ENCODE results near the gene WDR89. TPM values are rescaled to one million over a fixed set of nuclear protein-coding genes. Genes with fewer than 3 reads are reported as not detected.

The WDR89 gene
- total and polyA plus RNA-seq, 8 donors = 4.0 to 11.0 (median 6.1) TPM

DNA sequence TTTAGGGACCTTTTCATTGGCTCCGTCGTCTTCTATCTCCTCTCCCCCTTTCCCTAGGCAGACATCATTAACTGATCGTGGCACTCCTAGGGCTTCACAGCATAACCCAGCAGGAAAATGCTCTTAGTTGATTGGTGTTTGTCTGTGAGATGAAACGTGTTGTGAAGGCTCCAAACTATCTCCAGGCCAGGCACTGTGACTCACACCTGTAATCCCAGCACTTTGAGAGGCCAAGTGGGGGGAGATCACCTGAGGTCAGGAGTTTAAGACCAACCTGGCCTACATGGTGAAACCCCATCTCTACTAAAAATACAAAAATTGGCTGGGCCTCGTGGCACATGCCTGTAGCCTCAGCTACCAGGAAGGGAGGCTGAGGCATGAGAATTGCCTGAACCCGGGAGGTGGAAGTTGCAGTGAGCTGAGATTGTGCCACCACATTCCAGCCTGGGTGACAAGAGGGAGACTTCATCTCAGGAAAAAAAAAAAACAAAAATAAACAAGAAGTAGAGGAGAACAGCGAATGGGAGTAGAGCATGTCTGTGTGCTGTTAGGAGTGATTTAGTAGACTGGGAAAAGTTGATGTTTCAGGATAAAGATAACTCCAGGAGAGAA is 32.3 kb upstream of the WDR89 start:
- intact Hi-C loops (cut with DNase I) = no loop called here
- H3K4me3 ChIP-seq = no peak overlapping the region
- FAIRE-seq (no peak), DNase-seq (no peak), ATAC-seq (no peak)
- TF ChIP-seq, protein P1, sequence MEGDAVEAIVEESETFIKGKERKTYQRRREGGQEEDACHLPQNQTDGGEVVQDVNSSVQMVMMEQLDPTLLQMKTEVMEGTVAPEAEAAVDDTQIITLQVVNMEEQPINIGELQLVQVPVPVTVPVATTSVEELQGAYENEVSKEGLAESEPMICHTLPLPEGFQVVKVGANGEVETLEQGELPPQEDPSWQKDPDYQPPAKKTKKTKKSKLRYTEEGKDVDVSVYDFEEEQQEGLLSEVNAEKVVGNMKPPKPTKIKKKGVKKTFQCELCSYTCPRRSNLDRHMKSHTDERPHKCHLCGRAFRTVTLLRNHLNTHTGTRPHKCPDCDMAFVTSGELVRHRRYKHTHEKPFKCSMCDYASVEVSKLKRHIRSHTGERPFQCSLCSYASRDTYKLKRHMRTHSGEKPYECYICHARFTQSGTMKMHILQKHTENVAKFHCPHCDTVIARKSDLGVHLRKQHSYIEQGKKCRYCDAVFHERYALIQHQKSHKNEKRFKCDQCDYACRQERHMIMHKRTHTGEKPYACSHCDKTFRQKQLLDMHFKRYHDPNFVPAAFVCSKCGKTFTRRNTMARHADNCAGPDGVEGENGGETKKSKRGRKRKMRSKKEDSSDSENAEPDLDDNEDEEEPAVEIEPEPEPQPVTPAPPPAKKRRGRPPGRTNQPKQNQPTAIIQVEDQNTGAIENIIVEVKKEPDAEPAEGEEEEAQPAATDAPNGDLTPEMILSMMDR (IDR thresholded peaks at IDR 0.05) = no peak
- peaks cover 20 to 30% (median 22%) of the 10 kb centered on the region in 3 donors for H3K4me1 ChIP-seq
- no peak overlapping the region for H3K27ac ChIP-seq
- 64 to 71% methylated on average over 7 of the region's 7 CpGs for WGBS, 2 donors
- H3K36me3 ChIP-seq = no peaks in the 10 kb centered on the region
- no peaks in the 10 kb centered on the region for H3K27me3 ChIP-seq
- no peaks in the 10 kb centered on the region for H3K9me3 ChIP-seq

DNA sequence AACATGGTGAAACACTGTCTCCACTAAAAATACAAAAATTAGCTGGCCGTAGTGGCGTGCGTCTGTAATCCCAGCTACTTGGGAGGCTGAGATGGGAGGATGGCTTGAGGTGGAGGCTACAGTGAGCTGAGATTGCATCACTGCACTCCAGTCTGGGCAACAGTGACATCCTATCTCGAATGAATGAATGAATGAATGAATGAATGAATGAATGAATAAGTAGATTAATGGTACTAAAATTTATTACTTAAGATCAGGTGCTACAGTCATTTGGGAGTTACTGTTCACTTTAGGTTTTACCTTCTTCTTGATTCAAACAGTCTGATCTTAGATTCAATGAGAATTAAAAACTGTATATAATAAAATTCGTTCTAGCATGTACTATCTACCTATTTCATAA is 31.6 kb upstream of the WDR89 start:
- DNase-seq (no peak), ATAC-seq (no peak), FAIRE-seq (no peak)
- H3K36me3 ChIP-seq = no peaks in the 10 kb centered on the region
- no peaks in the 10 kb centered on the region for H3K27me3 ChIP-seq
- peaks cover 20 to 30% (median 22%) of the 10 kb centered on the region in 3 donors for H3K4me1 ChIP-seq
- TF ChIP-seq, protein P1 (IDR thresholded peaks at IDR 0.05) = no peak
- WGBS, 2 donors = 52 to 54% methylated on average over 5 of the region's 5 CpGs
- H3K4me3 ChIP-seq = no peak overlapping the region
- H3K27ac ChIP-seq = peak overlapping the region in 3 of 4 donors; percentile 17 to 64 (median 44)
- no peaks in the 10 kb centered on the region for H3K9me3 ChIP-seq
- intact Hi-C loops (cut with DNase I) = no loop called here

DNA sequence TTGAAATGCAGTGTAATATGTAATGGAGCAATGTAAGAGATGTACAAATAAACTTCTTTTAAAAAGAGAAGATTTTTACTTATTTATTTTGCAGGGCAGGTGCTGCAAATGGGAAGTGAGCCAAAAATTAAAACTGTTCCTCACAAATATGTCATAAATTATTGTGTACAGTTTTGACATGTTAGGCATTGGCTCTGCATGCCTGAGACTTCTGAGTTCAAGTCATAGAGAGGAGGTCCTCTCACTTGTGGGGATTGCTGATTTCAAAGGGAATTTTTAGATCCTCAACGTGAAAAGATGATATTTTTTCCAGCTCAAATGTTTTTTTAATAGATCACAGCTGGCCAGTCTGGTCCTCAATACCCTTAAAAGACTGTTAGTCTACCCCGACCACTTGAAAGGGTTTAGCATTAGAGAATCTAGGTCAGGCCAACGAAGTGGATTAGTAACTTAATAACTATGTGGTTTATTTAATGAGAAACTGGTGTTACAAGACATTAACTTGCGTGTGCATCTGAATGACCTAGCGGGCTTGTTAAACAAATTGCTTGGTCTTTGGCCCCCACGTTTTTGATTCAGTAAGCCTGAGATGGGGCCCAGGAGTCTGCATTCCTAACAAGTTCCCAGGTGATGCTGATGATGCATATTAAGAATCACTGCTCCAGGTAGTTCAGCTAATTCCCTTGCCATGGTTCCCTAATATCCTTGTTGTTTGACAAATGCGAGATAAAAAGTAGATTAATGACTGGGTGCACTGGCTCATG is 30.9 kb upstream of the WDR89 start:
- no peak for FAIRE-seq

DNA sequence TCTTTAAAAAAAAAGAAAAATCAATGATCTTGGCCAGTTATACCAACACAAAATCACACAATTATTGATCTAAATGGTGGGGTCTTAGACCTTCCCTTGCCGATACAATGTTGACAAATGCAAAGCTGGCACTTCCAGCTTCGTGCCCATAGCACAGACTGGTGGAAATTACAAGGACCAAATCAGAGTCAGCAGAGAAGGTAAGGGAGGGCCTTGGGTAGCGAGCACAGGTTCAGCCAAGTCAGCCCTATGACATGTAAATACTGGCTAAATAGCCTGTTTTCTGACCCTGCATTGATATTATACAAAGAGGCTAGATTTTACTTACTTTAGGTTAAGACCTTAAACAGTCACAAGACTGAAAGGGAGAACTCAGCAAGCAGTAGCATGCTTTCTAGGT is 30.3 kb upstream of the WDR89 start:
- Histone ChIP-seq H3K9me3 (no peaks in the 10 kb centered on the region), H3K36me3 (no peaks in the 10 kb centered on the region), H3K27me3 (no peaks in the 10 kb centered on the region), H3K4me1 (peaks cover 20 to 30% (median 22%) of the 10 kb centered on the region in 3 donors), H3K27ac (peak overlapping the region in 2 of 4 donors; percentile 44 to 64), H3K4me3 (no peak overlapping the region)
- intact Hi-C loops (cut with DNase I) = no loop called here
- FAIRE-seq (no peak), ATAC-seq (peak; percentile 51 to 78 (median 71)), DNase-seq (no peak)
- WGBS, 2 donors = 11 to 21% methylated on average over 3 of the region's 3 CpGs
- TF ChIP-seq, protein P1 (IDR thresholded peaks at IDR 0.05) = no peak

More for the DNA sequence above, 30.9 kb upstream of the WDR89 start:
- peaks cover 20 to 30% (median 22%) of the 10 kb centered on the region in 3 donors for H3K4me1 ChIP-seq
- intact Hi-C loops (cut with DNase I) = no loop called here
- H3K27me3 ChIP-seq = no peaks in the 10 kb centered on the region
- TF ChIP-seq, protein P1 (IDR thresholded peaks at IDR 0.05) = no peak
- peak overlapping the region; percentile 17 to 64 (median 34) for H3K27ac ChIP-seq
- ATAC-seq = peak; percentile 61 to 77 (median 66)
- 19 to 27% methylated on average over 7 of the region's 7 CpGs for WGBS, 2 donors
- DNase-seq = peak in 2 of 6 donors; percentile 40 to 46
- H3K36me3 ChIP-seq = no peaks in the 10 kb centered on the region
- H3K9me3 ChIP-seq = no peaks in the 10 kb centered on the region
- H3K4me3 ChIP-seq = no peak overlapping the region

DNA sequence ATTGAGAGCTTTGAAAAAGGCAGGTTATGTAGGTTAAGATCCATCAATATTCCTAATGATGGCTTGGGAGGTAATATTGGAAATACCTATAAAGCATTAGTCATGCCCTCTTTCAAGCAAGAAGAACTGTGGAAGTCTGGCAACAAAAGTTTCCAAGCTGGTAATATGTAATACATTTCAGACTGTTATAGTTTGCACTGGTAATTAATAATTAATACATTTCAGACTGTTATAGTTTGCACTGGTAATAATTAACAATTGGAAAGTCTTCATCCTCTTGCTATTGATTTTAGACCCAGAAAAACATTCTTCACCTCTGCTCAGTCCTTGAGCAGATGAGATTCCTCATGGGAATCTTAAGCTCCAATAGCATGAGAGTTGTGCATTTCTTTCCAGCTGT is 29.0 kb upstream of the WDR89 start:
- Histone ChIP-seq H3K27me3 (no peaks in the 10 kb centered on the region), H3K4me3 (no peak overlapping the region), H3K27ac (peak overlapping the region in 2 of 4 donors; percentile 44 to 48), H3K4me1 (peaks cover 20 to 30% (median 22%) of the 10 kb centered on the region in 3 donors), H3K36me3 (no peaks in the 10 kb centered on the region), H3K9me3 (no peaks in the 10 kb centered on the region)
- DNase-seq (no peak), FAIRE-seq (no peak), ATAC-seq (peak; percentile 47 to 69 (median 56))
- intact Hi-C loops (cut with DNase I) = no loop called here
- TF ChIP-seq, protein P1 (IDR thresholded peaks at IDR 0.05) = no peak

All from pancreas (tissue), 10 donors.